ENCODE data around the gene TOP2A. TPM values are rescaled to one million over a fixed set of nuclear protein-coding genes. Genes with fewer than 3 reads are reported as not detected.

Gene TOP2A
- total RNA-seq, 4 donors from 2014 or later: 0.40 to 4.3 (median 0.79) TPM

DNA sequence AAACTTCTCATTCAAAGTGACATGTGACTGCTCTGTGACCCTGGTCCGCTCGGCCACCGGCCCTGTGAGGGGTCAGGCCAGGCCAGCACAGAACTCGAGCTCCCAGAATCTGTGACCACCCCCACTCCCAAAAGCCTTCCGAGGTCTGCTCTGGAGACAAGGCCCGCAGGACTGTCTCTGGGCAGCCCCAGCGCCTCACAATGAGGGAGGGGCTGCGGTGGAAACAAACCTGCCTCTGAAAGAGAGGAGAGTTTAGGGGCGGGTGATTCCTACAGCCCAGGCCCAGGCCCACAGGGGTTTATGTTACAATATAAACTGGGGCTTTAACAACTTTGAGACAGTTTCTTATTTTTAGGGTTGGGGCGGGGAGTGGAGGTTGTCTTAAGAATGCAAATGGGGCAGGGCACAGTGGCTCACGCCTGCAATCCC is 45.4 kb upstream of the TOP2A start:
- Histone ChIP-seq H3K4me1 (peaks cover 3 to 59% (median 45%) of the 10 kb centered on the region in 3 donors), H3K36me3 (no peaks in the 10 kb centered on the region), H3K27ac (peak overlapping the region in 3 of 4 donors; percentile 83 to 98 (median 96)), H3K9me3 (no peaks in the 10 kb centered on the region), H3K4me3 (no peak overlapping the region), H3K27me3 (no peaks in the 10 kb centered on the region)
- no peak for TF ChIP-seq POLR2A (IDR thresholded peaks at IDR 0.05)
- no peak for TF ChIP-seq EP300 (IDR thresholded peaks at IDR 0.05)
- TF ChIP-seq POLR2AphosphoS5 (IDR thresholded peaks at IDR 0.05): no peak
- no peak for TF ChIP-seq CTCF (IDR thresholded peaks at IDR 0.05)
- peak; percentile 7 for ATAC-seq
- WGBS, 2 donors (ENCODE audit: low coverage in 1 of 2): 15% methylated on average over 4 of the region's 11 CpGs; no CpG with 5 or more reads in 1 of the 2 donors

- no peak for TF ChIP-seq EP300 (IDR thresholded peaks at IDR 0.05)
- no peak for TF ChIP-seq POLR2AphosphoS5 (IDR thresholded peaks at IDR 0.05)
- TF ChIP-seq CTCF (IDR thresholded peaks at IDR 0.05): no peak
- no peak for TF ChIP-seq POLR2A (IDR thresholded peaks at IDR 0.05)
- H3K4me3 ChIP-seq: no peak overlapping the region
- peaks cover 0 to 3% of the 10 kb centered on the region in 2 donors for H3K36me3 ChIP-seq
- ATAC-seq: no peak
- H3K9me3 ChIP-seq: no peaks in the 10 kb centered on the region
- H3K27ac ChIP-seq: peak overlapping the region in 3 of 4 donors; percentile 83 to 98 (median 96)
- 56 to 70% methylated on average over 1 to 3 of the region's 9 CpGs for WGBS, 2 donors (ENCODE audit: low coverage in 1 of 2)
- H3K4me1 ChIP-seq: peaks cover 3 to 65% (median 52%) of the 10 kb centered on the region in 3 donors
- H3K27me3 ChIP-seq: no peaks in the 10 kb centered on the region
These were observed 44.8 kb upstream of the TOP2A start for GRCh38 chr17:40462343-40463121.

DNA sequence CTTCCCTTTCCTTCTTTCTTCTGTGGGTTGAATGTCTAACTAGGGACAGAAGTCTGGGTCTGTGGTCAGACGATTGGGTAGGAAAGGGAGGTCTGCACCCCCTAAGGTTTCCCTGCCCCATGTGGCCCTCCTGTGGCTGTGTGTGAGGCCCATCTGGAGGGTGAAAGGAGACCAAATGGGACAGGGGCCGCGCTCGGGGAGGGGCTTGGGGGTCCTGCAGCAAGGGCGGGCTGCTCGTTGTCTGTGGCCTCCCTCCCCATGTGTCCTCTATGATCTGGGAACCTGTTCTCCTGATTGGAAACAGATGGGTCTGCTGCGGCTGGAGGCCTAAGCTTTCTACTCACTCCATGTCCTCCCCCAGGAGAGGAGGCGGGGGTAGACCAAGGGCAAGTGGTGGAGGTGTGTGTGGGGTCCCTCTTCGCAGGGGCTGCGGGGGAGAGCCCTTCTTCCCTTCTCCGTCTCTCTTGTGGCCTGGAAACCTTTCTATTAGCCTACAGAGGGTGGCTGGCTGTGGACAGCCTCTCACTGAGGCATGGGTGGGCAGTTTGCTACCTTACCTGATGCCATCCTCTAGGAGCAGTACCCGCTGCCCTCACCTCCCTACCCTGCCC is 44.1 kb upstream of the TOP2A start:
- Histone ChIP-seq H3K27me3 (no peaks in the 10 kb centered on the region), H3K9me3 (no peaks in the 10 kb centered on the region), H3K4me3 (no peak overlapping the region), H3K4me1 (peaks cover 5 to 72% (median 58%) of the 10 kb centered on the region in 3 donors), H3K36me3 (peaks cover 0 to 10% of the 10 kb centered on the region in 2 donors), H3K27ac (peak overlapping the region in 3 of 4 donors; percentile 83 to 98 (median 96))
- TF ChIP-seq CTCF (IDR thresholded peaks at IDR 0.05) (no peak), POLR2AphosphoS5 (IDR thresholded peaks at IDR 0.05) (no peak), POLR2A (IDR thresholded peaks at IDR 0.05) (no peak), EP300 (IDR thresholded peaks at IDR 0.05) (no peak)
- WGBS, 2 donors (ENCODE audit: low coverage in 1 of 2): no CpG with 5 or more reads among the region's 12 CpGs
- no peak for ATAC-seq

GRCh38 chr17:40460968-40461731 is 43.5 kb upstream of the TOP2A start:
- ATAC-seq: no peak

More at GRCh38 chr17:40460968-40461731, 43.5 kb upstream of the TOP2A start:
- Histone ChIP-seq H3K4me3 (no peak overlapping the region), H3K27ac (peak overlapping the region in 3 of 4 donors; percentile 83 to 98 (median 96)), H3K4me1 (peaks cover 5 to 79% (median 65%) of the 10 kb centered on the region in 3 donors), H3K9me3 (no peaks in the 10 kb centered on the region), H3K27me3 (no peaks in the 10 kb centered on the region), H3K36me3 (peaks cover 0 to 17% of the 10 kb centered on the region in 2 donors)
- 44 to 46% methylated on average over 6 to 7 of the region's 9 CpGs for WGBS, 2 donors (ENCODE audit: low coverage in 1 of 2)
- TF ChIP-seq POLR2AphosphoS5 (IDR thresholded peaks at IDR 0.05) (no peak), CTCF (IDR thresholded peaks at IDR 0.05) (no peak), POLR2A (IDR thresholded peaks at IDR 0.05) (peak in 1 of 2 donors; percentile 13), EP300 (IDR thresholded peaks at IDR 0.05) (no peak)

All from gastroesophageal sphincter (tissue), 4 donors.